Loucy (cell line): Measurements from ENCODE around the gene TCEAL1.

Experiments
- H2AFZ ChIP-seq: fragments of 200-600 bp; sonication (generic); 2 replicates; pipeline ENCODE4 v1.6.0; 2016; ENCODE audit warnings: antibody characterized with exemption, mild to moderate bottlenecking, low read length, moderate library complexity
- H3F3A ChIP-seq: fragments of 200-600 bp; 2 replicates; pipeline ENCODE4 v1.6.0; 2016; ENCODE audit warnings: antibody characterized with exemption, low read depth, mild to moderate bottlenecking
- H3K27me3 ChIP-seq: fragments of 200-600 bp; sonication (generic); 2 replicates; pipeline ENCODE4 v1.6.1; 2014; ENCODE audit warnings: low read length, mild to moderate bottlenecking; ENCODE audit not compliant: insufficient read depth, poor library complexity, severe bottlenecking
- H3K36me3 ChIP-seq: fragments of 200-600 bp; sonication (generic); 2 replicates; pipeline ENCODE4 v1.6.1; 2016; ENCODE audit warnings: low read length; ENCODE audit not compliant: insufficient read depth
- H3K4me1 ChIP-seq: fragments of 200-600 bp; sonication (generic); 2 replicates; pipeline ENCODE4 v1.5.1; 2014; ENCODE audit warnings: low read length, mild to moderate bottlenecking; ENCODE audit not compliant: insufficient read depth, poor library complexity, severe bottlenecking
- H3K4me2 ChIP-seq: fragments of 200-600 bp; sonication (generic); 2 replicates; pipeline ENCODE4 v1.6.0; 2014; ENCODE audit warnings: antibody characterized with exemption, low read length, low read depth, mild to moderate bottlenecking; ENCODE audit not compliant: poor library complexity, severe bottlenecking
- H3K4me3 ChIP-seq: fragments of 200-600 bp; sonication (generic); 2 replicates; pipeline ENCODE4 v1.5.1; 2014; ENCODE audit warnings: low read length, mild to moderate bottlenecking, mixed read lengths; ENCODE audit not compliant: poor library complexity, severe bottlenecking
- H3K79me2 ChIP-seq: fragments of 200-600 bp; sonication (generic); 2 replicates; pipeline ENCODE4 v1.6.1; 2014; ENCODE audit warnings: low read length; ENCODE audit not compliant: insufficient read depth
- H3K9ac ChIP-seq: fragments of 200-600 bp; sonication (generic); 2 replicates; pipeline ENCODE4 v1.6.0; 2014; ENCODE audit warnings: mild to moderate bottlenecking, low read depth, low read length, moderate library complexity; ENCODE audit not compliant: poor library complexity, severe bottlenecking
- H3K9me2 ChIP-seq: fragments of 200-600 bp; sonication (generic); replicated peaks from 2 replicates; pipeline ENCODE4 v1.6.1; 2016; ENCODE audit warnings: low read depth, low read length, mixed read lengths
- H3K9me3 ChIP-seq: fragments of 200-600 bp; sonication (generic); 2 replicates; pipeline ENCODE4 v1.6.1; 2014; ENCODE audit warnings: mild to moderate bottlenecking, antibody characterized with exemption, low read length, low read depth; ENCODE audit not compliant: insufficient read depth
- H4K20me1 ChIP-seq: fragments of 200-600 bp; sonication (generic); 2 replicates; pipeline ENCODE4 v1.6.0; 2014; ENCODE audit warnings: antibody characterized with exemption, low read length, mild to moderate bottlenecking; ENCODE audit not compliant: insufficient read depth, poor library complexity, severe bottlenecking
- CTCF ChIP-seq: fragments of 200-600 bp; sonication (generic); conservative IDR thresholded peaks from 2 replicates; pipeline ENCODE4 v1.5.1; 2014; ENCODE audit warnings: mild to moderate bottlenecking, antibody characterized with exemption, low read length
- EZH2phosphoT487 ChIP-seq: fragments of 200-600 bp; IDR thresholded peaks from 2 replicates; pipeline ENCODE4 v1.6.1; 2018; ENCODE audit warnings: antibody characterized with exemption, mild to moderate bottlenecking, moderate library complexity, borderline replicate concordance

Gene TCEAL1

GRCh38 chrX:103666202-103667107, 37.7 kb downstream of the TCEAL1 start:
- Histone ChIP-seq H3K4me3 (no peak overlapping the region), H3K9ac (no peak overlapping the region), H3K4me1 (no peaks in the 10 kb centered on the region), H3K27me3 (no peaks in the 10 kb centered on the region), H3F3A (no peaks in the 10 kb centered on the region), H4K20me1 (no peaks in the 10 kb centered on the region), H3K79me2 (no peaks in the 10 kb centered on the region), H3K4me2 (no peak overlapping the region), H2AFZ (no peak overlapping the region), H3K9me3 (no peaks in the 10 kb centered on the region), H3K36me3 (no peaks in the 10 kb centered on the region), H3K9me2 (no peaks in the 10 kb centered on the region)
- TF ChIP-seq CTCF = no peak
- TF ChIP-seq EZH2phosphoT487 = no peak

GRCh38 chrX:103669745-103670144, 41.0 kb downstream of the TCEAL1 start:
- Histone ChIP-seq H3K4me3 (no peak overlapping the region), H3K9me2 (no peaks in the 10 kb centered on the region)

More at GRCh38 chrX:103669745-103670144, 41.0 kb downstream of the TCEAL1 start:
- no peak overlapping the region for H2AFZ ChIP-seq
- H3K27me3 ChIP-seq = no peaks in the 10 kb centered on the region
- no peaks in the 10 kb centered on the region for H3K9me3 ChIP-seq
- H4K20me1 ChIP-seq = no peaks in the 10 kb centered on the region
- no peaks in the 10 kb centered on the region for H3F3A ChIP-seq
- no peaks in the 10 kb centered on the region for H3K36me3 ChIP-seq
- H3K79me2 ChIP-seq = no peaks in the 10 kb centered on the region
- no peak overlapping the region for H3K9ac ChIP-seq
- H3K4me1 ChIP-seq = no peaks in the 10 kb centered on the region
- TF ChIP-seq CTCF (no peak), EZH2phosphoT487 (no peak)
- no peak overlapping the region for H3K4me2 ChIP-seq
